ENCODE results near the gene CDR2. TPM values are rescaled to one million over a fixed set of nuclear protein-coding genes. Genes with fewer than 3 reads are reported as not detected.

Gene CDR2
- total and polyA plus RNA-seq, 2 of the 13 experiments (the other 11 are each of a cell fraction or from before 2014, with no cell fraction given), result 59.0 to 78.9 TPM

DNA sequence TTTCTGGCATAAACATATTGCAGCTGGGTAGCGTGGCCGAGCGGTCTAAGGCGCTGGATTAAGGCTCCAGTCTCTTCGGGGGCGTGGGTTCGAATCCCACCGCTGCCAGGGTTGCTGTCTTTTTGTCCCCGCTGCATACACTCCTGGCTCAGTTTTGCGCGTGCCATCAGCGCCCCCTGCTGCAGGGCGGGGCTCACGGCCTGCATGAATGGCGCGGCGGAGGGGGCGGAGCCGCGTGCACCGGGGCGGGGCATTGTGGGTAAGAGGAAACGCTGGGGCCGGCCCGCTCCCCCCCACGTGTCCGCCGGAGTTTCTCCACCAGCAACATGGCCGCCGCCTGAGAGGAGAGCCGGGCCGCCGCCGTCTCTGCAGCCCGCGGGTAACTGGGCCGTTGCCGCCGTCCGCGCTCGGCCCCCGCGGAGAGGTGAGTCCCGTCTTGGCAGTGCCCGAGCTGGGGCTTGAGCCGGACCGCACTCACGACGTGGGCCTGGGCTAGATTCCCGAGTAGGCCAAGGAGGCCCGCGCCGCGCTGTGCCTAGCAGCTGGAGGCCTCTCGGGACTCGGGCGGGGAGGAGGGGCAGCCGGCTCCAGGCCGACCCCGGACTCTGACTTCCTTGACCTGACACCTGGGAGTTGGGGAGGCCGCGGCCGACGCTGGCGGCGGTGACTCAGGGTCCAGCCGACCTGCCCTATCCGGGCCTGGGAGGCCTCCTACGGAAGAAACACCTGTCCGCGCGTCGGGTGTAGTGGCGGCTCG is 77.1 kb downstream of the CDR2 start, which contains the start of gene POLR3E (continued):
- TF ChIP-seq, protein P1, sequence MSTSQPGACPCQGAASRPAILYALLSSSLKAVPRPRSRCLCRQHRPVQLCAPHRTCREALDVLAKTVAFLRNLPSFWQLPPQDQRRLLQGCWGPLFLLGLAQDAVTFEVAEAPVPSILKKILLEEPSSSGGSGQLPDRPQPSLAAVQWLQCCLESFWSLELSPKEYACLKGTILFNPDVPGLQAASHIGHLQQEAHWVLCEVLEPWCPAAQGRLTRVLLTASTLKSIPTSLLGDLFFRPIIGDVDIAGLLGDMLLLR (CRISPR knock-in tag; IDR thresholded peaks at IDR 0.05), result peak; percentile 97
- peak; percentile 90; the same call in 1 of the 2 replicates for TF ChIP-seq ZNF607 (CRISPR knock-in tag; IDR thresholded peaks at IDR 0.05; ENCODE audit: borderline replicate concordance)
- TF ChIP-seq JUND (CRISPR knock-in tag; IDR thresholded peaks at IDR 0.05), result peak; percentile 54
- TF ChIP-seq HOXA3 (CRISPR knock-in tag; IDR thresholded peaks at IDR 0.05), result peak; percentile 96
- TF ChIP-seq ZNF224 (CRISPR knock-in tag; IDR thresholded peaks at IDR 0.05), result peak; percentile 99
- TF ChIP-seq, protein P2, sequence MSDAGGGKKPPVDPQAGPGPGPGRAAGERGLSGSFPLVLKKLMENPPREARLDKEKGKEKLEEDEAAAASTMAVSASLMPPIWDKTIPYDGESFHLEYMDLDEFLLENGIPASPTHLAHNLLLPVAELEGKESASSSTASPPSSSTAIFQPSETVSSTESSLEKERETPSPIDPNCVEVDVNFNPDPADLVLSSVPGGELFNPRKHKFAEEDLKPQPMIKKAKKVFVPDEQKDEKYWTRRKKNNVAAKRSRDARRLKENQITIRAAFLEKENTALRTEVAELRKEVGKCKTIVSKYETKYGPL (CRISPR knock-in tag; IDR thresholded peaks at IDR 0.05), result no peak
- TF ChIP-seq ATF7 (IDR thresholded peaks at IDR 0.05), result no peak
- TF ChIP-seq ATF7 (CRISPR knock-in tag; IDR thresholded peaks at IDR 0.05), result peak; percentile 88
- peak; percentile 100 for TF ChIP-seq RAD21 (CRISPR knock-in tag; IDR thresholded peaks at IDR 0.05)
- peak; percentile 97 for TF ChIP-seq RELA (CRISPR knock-in tag; IDR thresholded peaks at IDR 0.05)
- TF ChIP-seq ZNF768 (CRISPR knock-in tag; IDR thresholded peaks at IDR 0.05), result peak; percentile 85
- peak; percentile 99 for TF ChIP-seq CBX1 (IDR thresholded peaks at IDR 0.05; ENCODE audit: low read depth)
- TF ChIP-seq, protein P3, sequence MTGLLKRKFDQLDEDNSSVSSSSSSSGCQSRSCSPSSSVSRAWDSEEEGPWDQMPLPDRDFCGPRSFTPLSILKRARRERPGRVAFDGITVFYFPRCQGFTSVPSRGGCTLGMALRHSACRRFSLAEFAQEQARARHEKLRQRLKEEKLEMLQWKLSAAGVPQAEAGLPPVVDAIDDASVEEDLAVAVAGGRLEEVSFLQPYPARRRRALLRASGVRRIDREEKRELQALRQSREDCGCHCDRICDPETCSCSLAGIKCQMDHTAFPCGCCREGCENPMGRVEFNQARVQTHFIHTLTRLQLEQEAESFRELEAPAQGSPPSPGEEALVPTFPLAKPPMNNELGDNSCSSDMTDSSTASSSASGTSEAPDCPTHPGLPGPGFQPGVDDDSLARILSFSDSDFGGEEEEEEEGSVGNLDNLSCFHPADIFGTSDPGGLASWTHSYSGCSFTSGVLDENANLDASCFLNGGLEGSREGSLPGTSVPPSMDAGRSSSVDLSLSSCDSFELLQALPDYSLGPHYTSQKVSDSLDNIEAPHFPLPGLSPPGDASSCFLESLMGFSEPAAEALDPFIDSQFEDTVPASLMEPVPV (CRISPR knock-in tag; IDR thresholded peaks at IDR 0.05), result peak; percentile 100
- no peak for TF ChIP-seq SP1 (IDR thresholded peaks at IDR 0.05)
- TF ChIP-seq SP1 (CRISPR knock-in tag; IDR thresholded peaks at IDR 0.05), result peak; percentile 97
- TF ChIP-seq, protein P4, sequence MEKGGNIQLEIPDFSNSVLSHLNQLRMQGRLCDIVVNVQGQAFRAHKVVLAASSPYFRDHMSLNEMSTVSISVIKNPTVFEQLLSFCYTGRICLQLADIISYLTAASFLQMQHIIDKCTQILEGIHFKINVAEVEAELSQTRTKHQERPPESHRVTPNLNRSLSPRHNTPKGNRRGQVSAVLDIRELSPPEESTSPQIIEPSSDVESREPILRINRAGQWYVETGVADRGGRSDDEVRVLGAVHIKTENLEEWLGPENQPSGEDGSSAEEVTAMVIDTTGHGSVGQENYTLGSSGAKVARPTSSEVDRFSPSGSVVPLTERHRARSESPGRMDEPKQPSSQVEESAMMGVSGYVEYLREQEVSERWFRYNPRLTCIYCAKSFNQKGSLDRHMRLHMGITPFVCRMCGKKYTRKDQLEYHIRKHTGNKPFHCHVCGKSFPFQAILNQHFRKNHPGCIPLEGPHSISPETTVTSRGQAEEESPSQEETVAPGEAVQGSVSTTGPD (CRISPR knock-in tag; IDR thresholded peaks at IDR 0.05), result peak; percentile 26; the same call in 1 of the 2 replicates
- peak; percentile 81 for TF ChIP-seq MAZ (IDR thresholded peaks at IDR 0.05; ENCODE audit: borderline replicate concordance, low read depth, low read length)
- TF ChIP-seq MAZ (CRISPR knock-in tag; IDR thresholded peaks at IDR 0.05; ENCODE audit: low read depth), result peak; percentile 100
- TF ChIP-seq ZNF543 (CRISPR knock-in tag; IDR thresholded peaks at IDR 0.05), result peak; percentile 98
- peak; percentile 98 for TF ChIP-seq ZNF33A (CRISPR knock-in tag; IDR thresholded peaks at IDR 0.05; ENCODE audit: borderline replicate concordance)
- TF ChIP-seq ZNF446 (CRISPR knock-in tag; IDR thresholded peaks at IDR 0.05), result peak; percentile 98
- TF ChIP-seq AKAP8 (CRISPR knock-in tag; IDR thresholded peaks at IDR 0.05), result peak; percentile 97
- TF ChIP-seq NFATC3 (CRISPR knock-in tag; IDR thresholded peaks at IDR 0.05), result peak; percentile 87; the same call in 1 of the 2 replicates
- TF ChIP-seq, protein P5, sequence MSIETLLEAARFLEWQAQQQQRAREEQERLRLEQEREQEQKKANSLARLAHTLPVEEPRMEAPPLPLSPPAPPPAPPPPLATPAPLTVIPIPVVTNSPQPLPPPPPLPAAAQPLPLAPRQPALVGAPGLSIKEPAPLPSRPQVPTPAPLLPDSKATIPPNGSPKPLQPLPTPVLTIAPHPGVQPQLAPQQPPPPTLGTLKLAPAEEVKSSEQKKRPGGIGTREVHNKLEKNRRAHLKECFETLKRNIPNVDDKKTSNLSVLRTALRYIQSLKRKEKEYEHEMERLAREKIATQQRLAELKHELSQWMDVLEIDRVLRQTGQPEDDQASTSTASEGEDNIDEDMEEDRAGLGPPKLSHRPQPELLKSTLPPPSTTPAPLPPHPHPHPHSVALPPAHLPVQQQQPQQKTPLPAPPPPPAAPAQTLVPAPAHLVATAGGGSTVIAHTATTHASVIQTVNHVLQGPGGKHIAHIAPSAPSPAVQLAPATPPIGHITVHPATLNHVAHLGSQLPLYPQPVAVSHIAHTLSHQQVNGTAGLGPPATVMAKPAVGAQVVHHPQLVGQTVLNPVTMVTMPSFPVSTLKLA (IDR thresholded peaks at IDR 0.05), result peak; percentile 97
- TF ChIP-seq NFE2L1 (CRISPR knock-in tag; IDR thresholded peaks at IDR 0.05; ENCODE audit: borderline replicate concordance), result peak; percentile 75; the same call in 1 of the 2 replicates
- TF ChIP-seq PLRG1 (conservative IDR thresholded peaks at IDR 0.05), result no peak
- TF ChIP-seq ZNF766 (CRISPR knock-in tag; IDR thresholded peaks at IDR 0.05; ENCODE audit: borderline replicate concordance), result peak; percentile 92

Data from HepG2 (cell line).